Activated CD8-positive, alpha-beta memory T cell treated with anti-CD3 and anti-CD28 coated beads, Interleukin-2, amount 10 ng/mL, durations not matched to agents 7 days and 5 days (primary cell): ENCODE measurements around the gene KLF15. TPM values are rescaled to one million over a fixed set of nuclear protein-coding genes. Genes with fewer than 3 reads are reported as not detected.

Source experiments
- ATAC-seq: fragments of 150-1000 bp; cut with Tn5 transposase; one replicate; pipeline ENCODE4 v1.10.0; 2021; ENCODE audit warnings: moderate library complexity
- CTCF ChIA-PET: fragments of 350-600 bp; sonication (Branson Sonifier 250); formaldehyde crosslinking; loops from one replicate; lab custom pipeline; 2021; ENCODE audit warnings: antibody characterized with exemption; lab: Charles Lee
- DNase-seq: peaks from one replicate; pipeline ENCODE4 v3.0.0-alpha.2; 2020
- H3K27ac Mint-ChIP-seq: one replicate; pipeline ENCODE4 v1.8.0; 2021; ENCODE audit warnings: mild to moderate bottlenecking, mixed read lengths
- H3K27me3 Mint-ChIP-seq: one replicate; pipeline ENCODE4 v1.8.0; 2021; ENCODE audit warnings: mixed read lengths
- H3K36me3 Mint-ChIP-seq: one replicate; pipeline ENCODE4 v1.8.0; 2021; ENCODE audit warnings: mild to moderate bottlenecking, mixed read lengths
- H3K4me1 Mint-ChIP-seq: one replicate; pipeline ENCODE4 v1.8.0; 2021; ENCODE audit warnings: mixed read lengths
- H3K4me3 Mint-ChIP-seq: one replicate; pipeline ENCODE4 v1.8.0; 2021; ENCODE audit warnings: mild to moderate bottlenecking, moderate library complexity, mixed read lengths
- H3K9me3 Mint-ChIP-seq: one replicate; pipeline ENCODE4 v1.8.0; 2022; ENCODE audit warnings: low read depth, mixed read lengths
- total RNA-seq, 2 experiments: library from RNA; stranded (reverse); gene quantifications; one replicate each; pipeline ENCODE4 v1.2.3, GENCODE V29; 2021

KLF15 gene
- total RNA-seq, 2 experiments from 2014 or later, result not detected

GRCh38 chr3:126364130-126364695 lies 7.0 kb upstream of the KLF15 start:
- no peak for DNase-seq
- CTCF ChIA-PET, result no interaction called here
- H3K4me3 Mint-ChIP-seq, result no peak overlapping the region
- H3K27me3 Mint-ChIP-seq, result peaks cover 23% of the 10 kb centered on the region
- no peak overlapping the region for H3K27ac Mint-ChIP-seq
- no peaks in the 10 kb centered on the region for H3K36me3 Mint-ChIP-seq
- H3K9me3 Mint-ChIP-seq, result no peaks in the 10 kb centered on the region
- no peaks in the 10 kb centered on the region for H3K4me1 Mint-ChIP-seq
- no peak for ATAC-seq

- no peak overlapping the region for H3K4me3 Mint-ChIP-seq
- no peak for DNase-seq
- H3K9me3 Mint-ChIP-seq, result no peaks in the 10 kb centered on the region
- no peak for ATAC-seq
- H3K27ac Mint-ChIP-seq, result no peak overlapping the region
- CTCF ChIA-PET, result no interaction called here
- peaks cover 43% of the 10 kb centered on the region for H3K27me3 Mint-ChIP-seq
- H3K36me3 Mint-ChIP-seq, result no peaks in the 10 kb centered on the region
- H3K4me1 Mint-ChIP-seq, result peaks cover 11% of the 10 kb centered on the region
Observed at GRCh38 chr3:126361211-126361610, 4.0 kb upstream of the KLF15 start.

GRCh38 chr3:126360714-126361060 lies 3.5 kb upstream of the KLF15 start:
- DNase-seq, result no peak
- no peaks in the 10 kb centered on the region for H3K9me3 Mint-ChIP-seq
- H3K27me3 Mint-ChIP-seq, result peaks cover 48% of the 10 kb centered on the region
- H3K36me3 Mint-ChIP-seq, result no peaks in the 10 kb centered on the region
- peaks cover 11% of the 10 kb centered on the region for H3K4me1 Mint-ChIP-seq
- no peak for ATAC-seq
- CTCF ChIA-PET, result no interaction called here
- H3K4me3 Mint-ChIP-seq, result no peak overlapping the region
- no peak overlapping the region for H3K27ac Mint-ChIP-seq

GRCh38 chr3:126360046-126360713 lies 3.0 kb upstream of the KLF15 start:
- no peak for DNase-seq
- no peak overlapping the region for H3K27ac Mint-ChIP-seq
- no peaks in the 10 kb centered on the region for H3K9me3 Mint-ChIP-seq
- peaks cover 53% of the 10 kb centered on the region for H3K27me3 Mint-ChIP-seq
- ATAC-seq, result no peak
- CTCF ChIA-PET, result no interaction called here
- H3K4me1 Mint-ChIP-seq, result peaks cover 11% of the 10 kb centered on the region
- H3K4me3 Mint-ChIP-seq, result no peak overlapping the region
- H3K36me3 Mint-ChIP-seq, result no peaks in the 10 kb centered on the region

- H3K36me3 Mint-ChIP-seq, result no peaks in the 10 kb centered on the region
- H3K4me3 Mint-ChIP-seq, result no peak overlapping the region
- ATAC-seq, result no peak
- peaks cover 55% of the 10 kb centered on the region for H3K27me3 Mint-ChIP-seq
- DNase-seq, result no peak
- CTCF ChIA-PET, result interaction anchor here (1.3 kb wide), 1 partner anchor 38 kb away, joined by 3 read pairs; no protein-coding TSS in a partner anchor
- no peak overlapping the region for H3K27ac Mint-ChIP-seq
- peaks cover 11% of the 10 kb centered on the region for H3K4me1 Mint-ChIP-seq
- H3K9me3 Mint-ChIP-seq, result no peaks in the 10 kb centered on the region
Observed at GRCh38 chr3:126358816-126359181, 1.6 kb upstream of the KLF15 start.

GRCh38 chr3:126358038-126358815 lies 1.0 kb upstream of the KLF15 start:
- no peaks in the 10 kb centered on the region for H3K9me3 Mint-ChIP-seq
- H3K4me3 Mint-ChIP-seq, result peak overlapping the region; percentile 69
- CTCF ChIA-PET, result interaction anchor here (0.8 to 1.3 kb wide), 3 partner anchors 39 to 427 kb away, joined by 3 to 4 read pairs (median 3); no protein-coding TSS in a partner anchor
- H3K27ac Mint-ChIP-seq, result no peak overlapping the region
- peaks cover 55% of the 10 kb centered on the region for H3K27me3 Mint-ChIP-seq
- no peaks in the 10 kb centered on the region for H3K36me3 Mint-ChIP-seq
- H3K4me1 Mint-ChIP-seq, result peaks cover 11% of the 10 kb centered on the region
- DNase-seq, result no peak
- ATAC-seq, result no peak

- no peak for DNase-seq
- CTCF ChIA-PET, result interaction anchor here (0.9 kb wide), 1 partner anchor 426 kb away, joined by 4 read pairs; no protein-coding TSS in a partner anchor
- H3K9me3 Mint-ChIP-seq, result no peaks in the 10 kb centered on the region
- no peak overlapping the region for H3K27ac Mint-ChIP-seq
- peaks cover 49% of the 10 kb centered on the region for H3K27me3 Mint-ChIP-seq
- ATAC-seq, result peak; percentile 12
- H3K4me1 Mint-ChIP-seq, result peaks cover 11% of the 10 kb centered on the region
- H3K4me3 Mint-ChIP-seq, result peak overlapping the region; percentile 50
- no peaks in the 10 kb centered on the region for H3K36me3 Mint-ChIP-seq
Observed at GRCh38 chr3:126356373-126357264, 589 bp downstream of the KLF15 start.

- Mint-ChIP-seq H3K36me3 (no peaks in the 10 kb centered on the region), H3K4me1 (peaks cover 11% of the 10 kb centered on the region), H3K9me3 (no peaks in the 10 kb centered on the region), H3K27ac (no peak overlapping the region), H3K4me3 (peak overlapping the region; percentile 50), H3K27me3 (peaks cover 44% of the 10 kb centered on the region)
- ATAC-seq (no peak), DNase-seq (no peak)
- CTCF ChIA-PET, result no interaction called here
Observed at GRCh38 chr3:126355777-126356372, 1.3 kb downstream of the KLF15 start.

GRCh38 chr3:126355251-126355650 lies 2.0 kb downstream of the KLF15 start:
- H3K27me3 Mint-ChIP-seq, result peaks cover 42% of the 10 kb centered on the region
- DNase-seq (no peak), ATAC-seq (no peak)
- CTCF ChIA-PET, result no interaction called here
- H3K9me3 Mint-ChIP-seq, result no peaks in the 10 kb centered on the region
- H3K4me3 Mint-ChIP-seq, result no peak overlapping the region
- no peaks in the 10 kb centered on the region for H3K36me3 Mint-ChIP-seq
- no peak overlapping the region for H3K27ac Mint-ChIP-seq
- peaks cover 11% of the 10 kb centered on the region for H3K4me1 Mint-ChIP-seq

GRCh38 chr3:126354776-126355175 lies 2.4 kb downstream of the KLF15 start:
- Mint-ChIP-seq H3K27me3 (peaks cover 37% of the 10 kb centered on the region), H3K9me3 (no peaks in the 10 kb centered on the region), H3K36me3 (no peaks in the 10 kb centered on the region), H3K27ac (no peak overlapping the region), H3K4me3 (no peak overlapping the region), H3K4me1 (peaks cover 11% of the 10 kb centered on the region)
- ATAC-seq, result no peak
- DNase-seq, result no peak
- CTCF ChIA-PET, result no interaction called here

GRCh38 chr3:126353694-126354321 lies 3.4 kb downstream of the KLF15 start:
- Mint-ChIP-seq H3K9me3 (no peaks in the 10 kb centered on the region), H3K27me3 (peaks cover 29% of the 10 kb centered on the region), H3K36me3 (no peaks in the 10 kb centered on the region), H3K4me3 (no peak overlapping the region), H3K27ac (no peak overlapping the region), H3K4me1 (peaks cover 11% of the 10 kb centered on the region)
- DNase-seq (no peak), ATAC-seq (no peak)
- CTCF ChIA-PET, result no interaction called here
